Activated T-cell treated with anti-CD3 and anti-CD28 coated beads, Interleukin-2, amount 50 U/mL, for 48 hours (primary cell): ENCODE measurements around the gene MRAP.
A peak's percentile ranks its signal among the peaks of the same experiment; 100 is the strongest.
"Not testable (repeated sequence)": the region's sequence is repeated elsewhere in the genome, so short reads cannot be mapped to it uniquely, and the experiment has no call there.

Experiments used
- DNase-seq, 2 experiments: peaks; one replicate each; pipeline ENCODE4 v3.0.0-alpha.2; 2020

The MRAP gene

GRCh38 chr21:32301596-32301995, 2.9 kb downstream of the MRAP start:
- no peak for DNase-seq

GRCh38 chr21:32302560-32302959, 3.9 kb downstream of the MRAP start:
- no peak for DNase-seq

DNA sequence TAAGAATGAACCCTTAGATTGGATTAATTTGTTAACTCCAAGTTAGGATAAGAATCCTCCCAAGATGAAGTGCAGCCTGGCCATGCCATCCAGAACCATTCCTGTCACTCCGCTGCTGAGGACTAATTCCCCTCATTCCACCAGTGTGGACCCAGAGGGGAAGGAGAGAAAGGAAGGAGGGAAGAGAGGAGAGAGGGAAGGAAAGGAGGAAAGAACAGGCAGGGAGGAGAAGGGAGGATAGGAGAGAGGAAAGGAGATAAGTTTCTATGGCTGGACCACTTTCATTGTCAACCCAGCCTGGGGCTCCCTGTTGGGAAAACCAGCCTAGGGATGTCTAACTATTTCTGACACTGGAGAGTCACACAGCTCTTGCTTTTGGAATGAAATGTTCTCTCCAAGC, 4.7 kb downstream of the MRAP start:
- no peak for DNase-seq

GRCh38 chr21:32304998-32305397, 6.3 kb downstream of the MRAP start:
- no peak for DNase-seq

DNA sequence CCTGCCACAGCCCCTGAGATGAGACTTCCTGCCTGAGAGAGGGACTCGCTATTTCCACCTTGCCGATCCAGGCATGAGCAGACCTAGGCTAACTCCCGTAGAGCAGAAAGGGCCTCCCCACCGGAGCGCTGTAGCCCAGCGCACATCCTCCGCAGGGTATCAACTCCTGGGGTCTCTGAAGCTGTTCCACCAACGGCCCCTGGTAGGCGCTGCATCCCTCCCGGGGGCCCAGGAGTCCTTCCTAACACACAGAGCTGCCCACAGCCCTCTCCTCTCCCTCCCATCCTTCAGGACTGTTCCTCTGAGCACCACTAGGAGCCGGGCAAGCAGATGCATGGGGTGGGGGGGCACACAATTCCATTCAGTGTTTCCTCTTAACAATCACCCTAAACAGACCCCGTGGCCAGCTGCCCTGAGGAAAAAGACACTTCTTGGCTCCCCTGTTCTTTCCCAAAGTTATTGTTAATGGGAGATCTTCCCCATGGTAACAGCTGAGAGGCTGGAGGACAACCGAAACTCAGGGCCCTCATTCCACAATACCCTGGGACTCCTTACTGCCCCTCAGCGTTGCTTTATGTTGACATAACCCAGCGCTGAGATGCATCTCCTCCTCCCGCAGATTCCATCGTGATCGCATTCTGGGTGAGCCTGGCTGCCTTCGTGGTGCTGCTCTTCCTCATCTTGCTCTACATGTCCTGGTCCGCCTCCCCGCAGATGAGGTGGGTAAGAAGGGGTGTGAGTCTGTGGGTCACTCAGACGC, 7.5 kb downstream of the MRAP start:
- DNase-seq = no peak

DNA sequence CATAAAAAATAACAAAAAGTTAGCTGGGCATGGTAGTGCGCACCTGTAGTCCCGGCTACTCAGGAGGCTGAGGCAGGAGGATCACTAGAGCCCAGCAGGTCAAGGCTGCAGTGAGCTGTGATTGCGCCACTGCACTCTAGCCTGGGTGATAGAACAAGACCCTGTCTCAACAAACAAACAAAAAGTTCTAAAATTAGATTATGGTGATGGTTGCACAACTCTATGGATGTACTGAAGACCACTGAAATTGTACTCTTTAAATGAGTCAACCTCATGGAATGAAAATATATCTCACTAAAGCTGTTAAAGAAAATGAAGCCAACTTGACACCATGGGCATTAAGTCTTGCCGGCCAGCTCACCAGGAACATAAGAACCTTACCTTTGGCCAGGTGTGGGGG, 9.1 kb downstream of the MRAP start:
- DNase-seq = no peak

- no peak for DNase-seq
Observed at GRCh38 chr21:32308696-32309095, 10.0 kb downstream of the MRAP start.

GRCh38 chr21:32309906-32310460, 11.3 kb downstream of the MRAP start:
- DNase-seq = no peak

DNA sequence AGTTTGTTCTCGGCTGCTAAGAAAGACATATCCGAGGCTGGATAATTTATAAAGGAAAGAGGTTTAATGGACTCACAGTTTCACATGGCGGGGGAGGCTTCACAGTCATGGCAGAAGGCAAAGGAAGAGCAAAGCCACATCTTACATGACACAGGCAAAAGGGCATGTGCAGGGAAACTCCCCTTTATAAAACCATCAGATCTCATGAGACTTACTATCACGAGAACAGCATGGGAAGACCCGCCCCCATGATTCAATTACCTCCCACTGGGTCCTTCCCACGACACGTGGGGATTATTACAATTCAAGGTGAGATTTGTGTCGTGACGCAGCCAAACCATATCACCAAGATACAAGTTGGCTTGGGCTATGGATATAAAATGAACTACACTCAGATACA, 12.3 kb downstream of the MRAP start:
- DNase-seq = not testable (repeated sequence)

DNA sequence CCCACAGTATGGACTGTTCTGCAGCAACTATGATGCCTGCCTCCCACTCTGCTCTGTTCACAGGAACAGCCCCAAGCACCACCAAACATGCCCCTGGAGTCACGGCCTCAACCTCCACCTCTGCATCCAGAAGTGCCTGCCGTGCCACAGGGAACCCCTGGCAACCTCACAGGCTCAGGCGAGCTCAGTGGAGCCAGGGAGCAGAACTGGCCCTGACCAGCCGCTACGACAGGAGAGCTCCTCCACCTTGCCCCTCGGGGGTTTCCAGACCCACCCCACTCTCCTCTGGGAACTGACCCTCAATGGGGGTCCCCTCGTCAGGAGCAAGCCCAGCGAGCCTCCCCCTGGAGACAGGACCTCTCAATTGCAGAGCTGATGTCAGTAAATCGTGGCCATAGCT, 13.0 kb downstream of the MRAP start:
- no peak for DNase-seq

GRCh38 chr21:32312326-32312725, 13.7 kb downstream of the MRAP start:
- peak; percentile 7 to 9 for DNase-seq

DNA sequence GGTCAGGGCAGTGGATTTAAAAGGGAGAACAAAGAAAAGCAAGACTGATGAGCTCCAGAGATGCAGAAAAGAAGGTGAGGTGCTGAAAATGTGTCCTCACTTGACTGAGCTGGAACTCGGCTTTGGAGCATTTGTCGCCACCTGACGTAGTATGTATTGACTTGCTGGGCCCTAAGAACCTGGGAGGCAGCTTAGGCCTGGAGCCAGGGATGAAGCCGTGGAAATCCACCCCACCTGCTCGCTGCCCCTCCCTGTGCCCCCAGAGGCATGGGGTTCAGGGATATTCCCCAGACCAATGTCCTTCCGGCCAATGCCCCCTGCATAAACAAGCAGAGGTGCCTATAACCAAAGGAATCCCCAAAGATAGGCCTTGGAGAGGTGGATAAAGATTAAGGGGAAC, 14.3 kb downstream of the MRAP start:
- no peak for DNase-seq

GRCh38 chr21:32314806-32315205, 16.2 kb downstream of the MRAP start:
- no peak for DNase-seq

GRCh38 chr21:32315511-32316281, 17.0 kb downstream of the MRAP start:
- DNase-seq = no peak

GRCh38 chr21:32316361-32317215, 17.9 kb downstream of the MRAP start:
- DNase-seq = no peak

- no peak for DNase-seq
Observed at GRCh38 chr21:32317726-32318125, 19.1 kb downstream of the MRAP start.

DNA sequence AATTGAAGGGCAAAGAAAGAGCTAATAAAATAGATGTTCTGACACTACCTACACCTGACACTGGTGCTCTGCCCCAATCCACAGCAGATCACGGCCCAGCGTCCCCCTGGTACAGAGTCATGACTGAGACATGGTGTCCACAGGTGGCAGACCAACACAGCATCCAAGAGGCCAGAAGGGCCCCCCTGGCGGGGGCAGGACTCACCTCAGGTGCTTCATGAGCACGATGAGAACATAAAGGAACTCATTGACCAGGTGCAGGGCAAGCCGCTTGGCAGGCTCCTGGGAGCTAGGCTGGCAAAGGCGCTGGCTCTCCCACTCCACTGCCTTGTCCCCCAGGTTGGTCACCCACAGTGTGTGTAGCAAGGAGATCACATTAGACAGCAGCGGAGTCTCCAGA, 20.4 kb downstream of the MRAP start:
- no peak for DNase-seq

- no peak for DNase-seq
Observed at GRCh38 chr21:32320059-32320458, 21.4 kb downstream of the MRAP start.

GRCh38 chr21:32320726-32321125, 22.1 kb downstream of the MRAP start:
- DNase-seq = no peak

DNA sequence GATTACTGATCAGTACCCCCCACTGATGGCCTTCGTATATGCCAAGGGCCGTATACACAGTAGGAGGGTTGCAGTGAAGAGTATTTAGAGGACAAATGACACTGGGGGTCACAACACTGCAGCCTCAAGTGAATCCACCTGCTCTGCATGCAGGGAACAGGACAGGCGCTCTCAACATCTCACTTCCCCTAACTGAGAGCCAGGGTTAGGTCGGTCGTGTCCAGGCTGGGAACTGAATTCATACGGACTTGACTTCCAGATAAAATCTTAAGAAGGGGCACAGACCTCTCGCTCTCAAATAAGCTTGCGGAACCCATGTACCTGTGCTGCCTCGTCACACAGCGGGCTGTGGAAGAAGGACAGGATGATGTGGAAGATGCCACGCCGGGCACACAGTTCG, 22.8 kb downstream of the MRAP start:
- DNase-seq = no peak

DNA sequence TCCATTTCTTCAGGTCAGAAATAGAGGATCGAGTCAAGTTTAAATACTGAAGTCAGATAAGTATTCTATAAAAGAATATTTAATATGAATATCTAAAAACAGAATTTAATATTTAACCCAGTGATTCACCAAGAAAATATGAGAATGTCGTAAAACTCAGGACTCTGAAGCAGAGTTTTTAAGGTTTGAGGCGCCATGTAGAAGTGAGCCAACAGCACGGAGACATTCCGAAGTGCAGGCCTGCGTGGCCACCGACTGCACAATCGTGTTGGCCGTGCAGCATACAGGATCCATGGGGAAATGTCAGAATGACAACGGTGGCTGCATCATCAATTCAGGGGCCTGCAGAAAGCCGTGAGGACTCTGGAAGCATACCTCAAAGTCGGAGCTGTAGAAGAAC, 23.4 kb downstream of the MRAP start:
- no peak for DNase-seq

DNA sequence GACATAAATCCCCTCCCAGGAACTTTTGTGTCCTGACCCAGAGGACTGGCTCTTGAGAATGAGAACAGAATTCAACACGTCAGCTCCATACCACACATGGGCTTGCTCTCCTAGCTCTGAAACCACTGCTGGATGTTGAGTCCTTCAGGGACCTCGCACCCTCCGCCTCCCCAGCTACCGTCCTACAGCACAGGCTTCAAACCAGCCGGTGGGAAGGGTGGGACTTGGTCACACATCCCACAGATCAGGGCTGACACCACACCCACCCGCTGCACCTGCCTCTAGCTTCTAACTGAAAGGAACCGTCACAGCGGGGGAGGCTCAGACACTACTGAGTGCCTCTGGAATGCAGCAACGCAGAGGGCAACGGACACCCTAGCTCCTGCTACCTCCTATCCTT, 24.0 kb downstream of the MRAP start:
- DNase-seq = no peak

DNA sequence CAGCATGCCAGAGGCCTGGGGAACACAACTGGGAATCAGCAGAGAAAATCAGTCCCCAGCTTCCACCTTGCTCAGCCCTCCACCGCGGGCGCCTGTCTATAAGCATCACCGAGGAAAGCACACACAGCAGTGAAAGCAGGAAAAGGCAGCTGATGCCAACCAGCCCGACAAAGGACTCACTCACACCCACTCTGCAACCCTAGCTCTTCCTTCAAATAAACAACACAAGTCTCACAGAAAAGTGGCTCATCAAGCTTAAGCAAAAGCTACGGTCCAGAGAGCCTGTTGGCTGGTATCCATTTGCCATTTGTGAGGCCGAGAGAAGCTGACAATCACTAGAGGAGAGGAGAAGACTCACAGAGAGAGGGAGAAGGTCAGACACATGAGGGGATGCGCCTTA, 27.1 kb downstream of the MRAP start:
- DNase-seq = no peak
